Common myeloid progenitor, CD34-positive (primary cell): ENCODE results near the gene FOSL2.
A peak's percentile ranks its signal among the peaks of the same experiment; 100 is the strongest.

Experiments used
- CTCF ChIA-PET: fragments of 350-600 bp; sonication (Branson Sonifier 250); formaldehyde crosslinking; loops from one replicate; lab custom pipeline; 2021; ENCODE audit warnings: antibody characterized with exemption; lab: Charles Lee
- POLR2A ChIA-PET: fragments of 350-600 bp; sonication (Branson Sonifier 250); formaldehyde crosslinking; loops from one replicate; lab custom pipeline; 2021; ENCODE audit warnings: antibody characterized with exemption; lab: Charles Lee
- DNase-seq, 3 donors: peaks; one replicate each; pipeline versions ENCODE4 v3.0.0 to v3.0.0-alpha.2; 2013
- H3K27ac ChIP-seq, 2 experiments: 1 replicate in 1 of 2; 2 replicates in 1 of 2; pipeline ENCODE4 v1.7.0; 2013; ENCODE audit warnings: inconsistent platforms in 2 of 2, low read length in 2 of 2, mild to moderate bottlenecking in 2 of 2, low read depth in 1 of 2, moderate library complexity in 1 of 2; ENCODE audit not compliant: severe bottlenecking in 2 of 2, insufficient read depth in 1 of 2, poor library complexity in 1 of 2
- H3K27me3 ChIP-seq, 5 experiments: replicated peaks in 2 of 5; 1 replicate in 3 of 5; 2 replicates in 2 of 5; pipeline versions ENCODE4 v1.6.1 to v1.7.0; 2013; ENCODE audit warnings: low read length in 4 of 5, mild to moderate bottlenecking in 2 of 5, moderate library complexity in 2 of 5, inconsistent platforms in 1 of 5; ENCODE audit not compliant: insufficient read depth in 5 of 5, control insufficient read depth in 4 of 5
- H3K36me3 ChIP-seq, 4 experiments: 1 replicate in 2 of 4; 2 replicates in 2 of 4; pipeline versions ENCODE4 v1.6.1 to v1.7.0; 2013; ENCODE audit warnings: low read length in 3 of 4, control low read depth in 1 of 4, mild to moderate bottlenecking in 1 of 4; ENCODE audit not compliant: control insufficient read depth in 4 of 4, insufficient read depth in 4 of 4
- H3K4me1 ChIP-seq, 4 experiments: 1 replicate in 3 of 4; 2 replicates in 1 of 4; pipeline versions ENCODE4 v1.6.1 to v1.7.1; 2013; ENCODE audit warnings: low read length in 3 of 4, mild to moderate bottlenecking in 3 of 4, control low read depth in 1 of 4, inconsistent platforms in 1 of 4, moderate library complexity in 1 of 4; ENCODE audit not compliant: control insufficient read depth in 4 of 4, insufficient read depth in 4 of 4; ENCODE audit errors: control extremely low read depth in 1 of 4
- H3K4me3 ChIP-seq, 7 experiments: 1 replicate in 4 of 7; 2 replicates in 3 of 7; pipeline versions ENCODE4 v1.5.1 to v1.7.0; 2013; ENCODE audit warnings: mild to moderate bottlenecking in 7 of 7, low read length in 6 of 7, moderate library complexity in 6 of 7, inconsistent platforms in 2 of 7, low read depth in 2 of 7, control low read depth in 1 of 7; ENCODE audit not compliant: insufficient read depth in 4 of 7, control insufficient read depth in 1 of 7; ENCODE audit errors: extremely low read depth in 1 of 7
- H3K9me3 ChIP-seq, 5 experiments: 1 replicate in 4 of 5; 2 replicates in 1 of 5; pipeline versions ENCODE4 v1.6.1 to v1.7.1; 2013; ENCODE audit warnings: low read length in 4 of 5, mild to moderate bottlenecking in 2 of 5, inconsistent platforms in 1 of 5, low read depth in 1 of 5, moderate library complexity in 1 of 5; ENCODE audit not compliant: control insufficient read depth in 4 of 5, insufficient read depth in 2 of 5; ENCODE audit errors: control extremely low read depth in 1 of 5
- WGBS: methylation state at CpG from one replicate; pipeline ENCODE4 v1.1.5; 2013; ENCODE audit not compliant: insufficient coverage; 5-methylcytosine and 5-hydroxymethylcytosine counted together

FOSL2 gene

GRCh38 chr2:28436525-28437051 lies 43.9 kb downstream of the FOSL2 start:
- no peaks in the 10 kb centered on the region for H3K36me3 ChIP-seq
- no peak overlapping the region for H3K4me3 ChIP-seq
- H3K27me3 ChIP-seq = no peaks in the 10 kb centered on the region
- WGBS = 87% methylated on average over 14 of the region's 17 CpGs
- ChIA-PET CTCF (interaction anchor here (1.2 to 2.1 kb wide), 3 partner anchors 13 to 33 kb away, joined by 3 to 5 read pairs (median 3); no protein-coding TSS in a partner anchor), POLR2A (no interaction called here)
- H3K27ac ChIP-seq = no peak overlapping the region
- peak in 1 of 3 donors; percentile 37 for DNase-seq
- H3K4me1 ChIP-seq = peaks cover 7 to 45% (median 29%) of the 10 kb centered on the region in 4 experiments
- peaks cover 0 to 7% (median 0%) of the 10 kb centered on the region in 5 experiments for H3K9me3 ChIP-seq

DNA sequence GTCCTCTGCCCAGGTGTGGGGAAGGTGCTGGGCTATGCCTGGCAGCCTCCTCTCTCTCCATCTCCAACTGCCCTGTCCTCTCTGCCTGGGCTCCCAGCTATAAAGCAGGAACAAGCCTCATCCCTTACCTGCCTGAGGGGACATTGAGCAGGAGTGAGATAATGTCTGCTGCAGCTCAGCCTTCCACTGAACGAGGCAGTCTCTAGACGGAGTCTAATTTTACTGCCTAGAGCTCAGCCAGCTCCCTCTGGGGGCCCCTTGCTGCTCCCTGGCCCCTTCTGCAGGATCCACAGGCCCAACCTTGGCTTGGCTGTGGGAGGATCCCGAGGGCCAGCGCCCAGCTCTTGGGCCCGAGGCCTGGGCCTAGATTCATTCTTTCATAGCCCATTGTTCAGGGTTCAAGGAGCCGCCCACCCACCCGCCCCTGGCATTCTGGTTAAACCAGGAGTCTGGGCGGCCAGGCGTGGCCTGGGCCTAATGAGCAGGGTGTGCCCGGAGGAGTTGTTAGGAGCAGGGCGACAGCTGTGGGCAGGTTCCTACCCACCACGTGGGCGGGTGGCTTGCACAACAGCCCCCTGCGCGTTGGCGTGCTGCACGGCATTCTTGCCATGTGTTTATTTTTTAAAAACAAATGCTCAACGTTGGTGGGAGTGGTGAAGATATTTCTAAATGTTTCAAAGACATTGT lies 44.6 kb downstream of the FOSL2 start:
- ChIA-PET POLR2A (no interaction called here), CTCF (interaction anchor here (2.1 kb wide), 1 partner anchor 34 kb away, joined by 5 read pairs; no protein-coding TSS in a partner anchor)
- Histone ChIP-seq H3K27ac (no peak overlapping the region), H3K9me3 (peaks cover 0 to 7% (median 0%) of the 10 kb centered on the region in 5 experiments), H3K36me3 (no peaks in the 10 kb centered on the region), H3K4me3 (no peak overlapping the region), H3K4me1 (peaks cover 7 to 45% (median 29%) of the 10 kb centered on the region in 4 experiments), H3K27me3 (no peaks in the 10 kb centered on the region)
- no peak for DNase-seq
- WGBS = 95% methylated on average over 9 of the region's 18 CpGs

DNA sequence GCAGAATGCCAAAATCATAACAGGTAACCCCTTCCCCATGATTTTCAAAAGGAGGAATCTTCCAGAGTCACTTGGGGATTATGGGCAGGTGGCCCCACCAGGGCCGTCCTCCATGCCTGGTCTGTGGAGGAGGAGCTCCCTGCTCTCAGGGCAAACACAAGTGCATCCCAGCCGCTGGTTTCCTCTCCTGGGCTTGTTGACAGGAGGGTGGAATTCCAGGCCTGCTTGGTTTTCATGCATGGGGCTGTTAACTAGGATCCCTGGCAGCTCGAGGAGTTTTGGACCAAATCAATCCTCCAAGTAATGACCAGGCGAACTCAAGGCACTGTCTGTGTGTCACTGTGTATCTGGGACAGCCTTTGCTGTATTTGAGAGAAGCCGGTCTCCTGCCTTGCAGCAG lies 45.3 kb downstream of the FOSL2 start:
- H3K36me3 ChIP-seq = no peaks in the 10 kb centered on the region
- H3K27ac ChIP-seq = no peak overlapping the region
- WGBS = 90% methylated on average over 4 of the region's 5 CpGs
- H3K4me1 ChIP-seq = peaks cover 7 to 45% (median 29%) of the 10 kb centered on the region in 4 experiments
- POLR2A ChIA-PET = no interaction called here
- CTCF ChIA-PET = no interaction called here
- no peak for DNase-seq
- H3K27me3 ChIP-seq = no peaks in the 10 kb centered on the region
- peaks cover 0 to 7% (median 0%) of the 10 kb centered on the region in 5 experiments for H3K9me3 ChIP-seq
- no peak overlapping the region for H3K4me3 ChIP-seq

DNA sequence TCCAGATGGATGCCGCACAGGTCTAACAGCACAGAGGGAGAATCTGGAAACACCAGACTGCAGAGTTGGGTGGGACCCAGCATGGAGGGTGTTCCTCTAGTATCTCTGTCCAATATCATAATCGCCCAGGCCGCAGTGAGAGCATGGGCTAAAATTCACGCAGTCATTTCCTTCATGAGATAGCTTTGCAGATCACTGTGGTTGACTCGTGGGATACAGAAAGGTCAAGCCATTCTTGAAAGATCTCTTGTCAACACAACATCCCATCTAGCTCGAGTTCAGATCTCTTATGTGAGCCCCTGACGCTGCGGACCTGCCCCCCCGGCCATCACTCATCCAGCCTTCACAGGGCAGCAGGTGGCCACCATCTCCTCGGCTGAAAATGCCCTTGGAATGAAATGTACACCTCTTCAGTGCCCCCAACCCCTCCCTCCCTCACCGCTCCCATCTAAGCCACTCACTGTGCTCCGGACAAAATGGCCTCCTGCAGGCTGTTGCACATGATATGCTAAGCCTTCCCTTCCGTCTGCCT lies 45.9 kb downstream of the FOSL2 start:
- Histone ChIP-seq H3K4me1 (peaks cover 7 to 45% (median 29%) of the 10 kb centered on the region in 4 experiments), H3K4me3 (no peak overlapping the region), H3K27ac (no peak overlapping the region), H3K9me3 (peaks cover 0 to 4% (median 0%) of the 10 kb centered on the region in 5 experiments), H3K27me3 (no peaks in the 10 kb centered on the region), H3K36me3 (no peaks in the 10 kb centered on the region)
- ChIA-PET POLR2A (no interaction called here), CTCF (interaction anchor here (0.6 kb wide), 1 partner anchor 37 kb away, joined by 3 read pairs; no protein-coding TSS in a partner anchor)
- WGBS = 88% methylated on average over 5 of the region's 13 CpGs
- peak in 2 of 3 donors; percentile 31 to 54 for DNase-seq

- Histone ChIP-seq H3K4me3 (no peak overlapping the region), H3K4me1 (peaks cover 7 to 43% (median 29%) of the 10 kb centered on the region in 4 experiments), H3K27ac (no peak overlapping the region), H3K27me3 (no peaks in the 10 kb centered on the region), H3K36me3 (no peaks in the 10 kb centered on the region), H3K9me3 (no peaks in the 10 kb centered on the region)
- WGBS = 91% methylated on average over 5 of the region's 5 CpGs
- ChIA-PET CTCF (interaction anchor here (0.6 kb wide), 1 partner anchor 37 kb away, joined by 3 read pairs; no protein-coding TSS in a partner anchor), POLR2A (no interaction called here)
- no peak for DNase-seq
Observed at GRCh38 chr2:28439127-28439526, 46.5 kb downstream of the FOSL2 start.

DNA sequence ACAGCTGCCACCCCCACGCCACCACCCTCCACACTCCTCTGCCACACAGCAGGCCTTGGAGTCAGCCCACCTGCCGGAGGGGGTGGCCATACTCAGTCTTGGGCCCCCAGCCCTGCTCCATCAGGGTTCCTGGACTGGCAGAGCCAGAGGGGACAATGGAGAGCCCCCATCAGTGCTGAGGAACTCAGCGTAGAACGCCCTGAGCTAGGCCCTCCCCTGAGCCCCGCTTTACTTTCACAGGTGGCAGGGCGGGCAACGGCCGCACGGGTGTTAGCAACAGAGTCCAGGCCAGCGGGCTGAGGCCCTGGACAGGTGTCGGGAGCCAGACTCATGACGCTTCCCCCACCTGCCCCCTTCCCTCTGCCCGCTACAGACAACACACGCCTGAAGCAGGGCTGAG lies 47.1 kb downstream of the FOSL2 start:
- Histone ChIP-seq H3K27ac (no peak overlapping the region), H3K4me3 (no peak overlapping the region), H3K27me3 (no peaks in the 10 kb centered on the region), H3K4me1 (peaks cover 7 to 36% (median 24%) of the 10 kb centered on the region in 4 experiments), H3K36me3 (no peaks in the 10 kb centered on the region), H3K9me3 (no peaks in the 10 kb centered on the region)
- CTCF ChIA-PET = interaction anchor here (0.7 to 1.2 kb wide), 3 partner anchors 9 to 14 kb away, joined by 3 to 4 read pairs (median 4); no protein-coding TSS in a partner anchor
- DNase-seq = no peak
- POLR2A ChIA-PET = no interaction called here
- WGBS = 89% methylated on average over 10 of the region's 14 CpGs

DNA sequence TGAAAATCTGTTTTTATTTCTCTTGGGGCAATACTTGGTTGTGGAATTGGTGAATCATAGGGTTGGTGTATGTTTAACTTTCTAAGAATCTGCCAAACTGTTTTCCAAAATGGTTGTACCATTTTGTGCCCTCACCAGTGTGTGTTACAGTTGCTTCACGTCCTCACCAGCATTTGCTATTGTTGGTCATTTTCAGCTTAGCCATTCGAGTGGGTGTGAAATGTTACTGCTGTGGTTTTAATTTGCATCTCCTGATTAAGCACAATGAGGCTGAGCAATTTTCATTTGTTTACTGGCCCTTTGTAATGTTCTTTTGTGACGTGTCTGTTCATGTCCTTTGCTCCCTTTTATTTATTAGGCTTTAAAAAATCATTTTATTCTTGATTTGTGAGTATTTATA lies 49.7 kb downstream of the FOSL2 start:
- Histone ChIP-seq H3K4me1 (peaks cover 0 to 12% (median 6%) of the 10 kb centered on the region in 4 experiments), H3K27ac (no peak overlapping the region), H3K4me3 (no peak overlapping the region), H3K27me3 (no peaks in the 10 kb centered on the region), H3K9me3 (no peaks in the 10 kb centered on the region), H3K36me3 (no peaks in the 10 kb centered on the region)
- DNase-seq = no peak
- WGBS = 100% methylated on average over 2 of the region's 3 CpGs
- ChIA-PET POLR2A (interaction anchor here (0.6 kb wide), 1 partner anchor 25 kb away, joined by 3 read pairs; no protein-coding TSS in a partner anchor), CTCF (no interaction called here)
